Breast epithelium (tissue), 3 donors: Measurements from ENCODE around the gene CYTIP.

Experiments used
- CTCF ChIP-seq, 3 donors: fragments of 450-650 bp; IDR thresholded peaks; one replicate each; pipeline ENCODE4 v1.5.1; 2016 to 2017; ENCODE audit warnings: antibody characterized with exemption in 3 of 3, mild to moderate bottlenecking in 3 of 3, moderate library complexity in 3 of 3
- POLR2A ChIP-seq: fragments of 450-650 bp; IDR thresholded peaks from one replicate; pipeline ENCODE4 v1.6.1; 2016; ENCODE audit warnings: antibody characterized with exemption, mild to moderate bottlenecking, moderate library complexity

GRCh38 chr2:157487271-157487610 is 43.4 kb upstream of the CYTIP start:
- TF ChIP-seq CTCF (IDR thresholded peaks at IDR 0.05), result no peak
- TF ChIP-seq POLR2A, result no peak
